Neuronal stem cell (in vitro differentiated cells): ENCODE measurements around the gene PRDM2.

Experiments
- DNase-seq: peaks from one replicate; pipeline ENCODE4 v3.0.0-alpha.2; 2013; ENCODE audit warnings: low spot score
- H2AFZ ChIP-seq: one replicate; pipeline ENCODE4 v1.6.1; 2013; ENCODE audit warnings: mild to moderate bottlenecking, low read length, inconsistent platforms
- H2AK5ac ChIP-seq: 2 replicates; pipeline ENCODE4 v1.6.1; 2013; ENCODE audit warnings: low read depth, mild to moderate bottlenecking, inconsistent platforms, low read length, moderate library complexity, mixed read lengths
- H2BK120ac ChIP-seq: 2 replicates; pipeline ENCODE4 v1.6.1; 2013; ENCODE audit warnings: low read depth, mild to moderate bottlenecking, inconsistent platforms, low read length, moderate library complexity, mixed read lengths
- H2BK12ac ChIP-seq: one replicate; pipeline ENCODE4 v1.6.1; 2013; ENCODE audit warnings: low read length, inconsistent platforms
- H2BK15ac ChIP-seq: 2 replicates; pipeline ENCODE4 v1.6.1; 2013; ENCODE audit warnings: mild to moderate bottlenecking, low read length, inconsistent platforms, mixed read lengths
- H2BK5ac ChIP-seq: one replicate; pipeline ENCODE4 v1.6.1; 2013; ENCODE audit warnings: inconsistent platforms, mild to moderate bottlenecking, low read length, moderate library complexity
- H3K14ac ChIP-seq: one replicate; pipeline ENCODE4 v1.6.1; 2013; ENCODE audit warnings: low read length, inconsistent platforms
- H3K18ac ChIP-seq: 2 replicates; pipeline ENCODE4 v1.6.1; 2013; ENCODE audit warnings: low read length, inconsistent platforms
- H3K23ac ChIP-seq: 2 replicates; pipeline ENCODE4 v1.6.1; 2013; ENCODE audit warnings: low read depth, mild to moderate bottlenecking, mixed read lengths, low read length, inconsistent platforms; ENCODE audit not compliant: poor library complexity
- H3K27ac ChIP-seq: replicated peaks from 3 replicates; pipeline ENCODE4 v1.5.1; 2013; ENCODE audit warnings: low read length, inconsistent platforms
- H3K27me3 ChIP-seq, 3 experiments: 2 replicates each; pipeline ENCODE4 v1.6.1; 2013; ENCODE audit warnings: low read length in 3 of 3, mild to moderate bottlenecking in 2 of 3, inconsistent platforms in 1 of 3, low read depth in 1 of 3, mixed read lengths in 1 of 3, moderate library complexity in 1 of 3; ENCODE audit not compliant: control insufficient read depth in 3 of 3, insufficient read depth in 3 of 3
- H3K36me3 ChIP-seq, 2 donors: replicated peaks in 1 of 2; 2 replicates each; pipeline ENCODE4 v1.6.1; 2013; ENCODE audit warnings: low read length in 2 of 2; ENCODE audit not compliant: control insufficient read depth in 2 of 2, insufficient read depth in 2 of 2
- H3K4ac ChIP-seq: 2 replicates; pipeline ENCODE4 v1.6.1; 2013; ENCODE audit warnings: inconsistent platforms, mild to moderate bottlenecking, low read length, moderate library complexity
- H3K4me1 ChIP-seq, 2 donors: 1 replicate in 1 of 2; 2 replicates in 1 of 2; pipeline ENCODE4 v1.6.1; 2013; ENCODE audit warnings: low read length in 2 of 2, low read depth in 1 of 2; ENCODE audit not compliant: control insufficient read depth in 2 of 2, insufficient read depth in 1 of 2
- H3K4me2 ChIP-seq: one replicate; pipeline ENCODE4 v1.6.1; 2013; ENCODE audit warnings: mild to moderate bottlenecking, low read length, inconsistent platforms; ENCODE audit not compliant: insufficient read depth, poor library complexity, severe bottlenecking
- H3K4me3 ChIP-seq, 2 donors: 2 replicates each; pipeline ENCODE4 v1.5.1; 2013; ENCODE audit warnings: low read length in 2 of 2, mild to moderate bottlenecking in 2 of 2, inconsistent platforms in 1 of 2, moderate library complexity in 1 of 2
- H3K79me1 ChIP-seq: one replicate; pipeline ENCODE4 v1.6.1; 2013; ENCODE audit warnings: low read depth, mild to moderate bottlenecking, inconsistent platforms, low read length, moderate library complexity
- H3K9ac ChIP-seq: one replicate; pipeline ENCODE4 v1.6.1; 2013; ENCODE audit warnings: mild to moderate bottlenecking, low read depth, low read length, inconsistent platforms; ENCODE audit not compliant: poor library complexity
- H3K9me3 ChIP-seq, 2 donors: replicated peaks in 1 of 2; 2 replicates each; pipeline versions ENCODE3 to v1.6.1; 2013; ENCODE audit warnings: low read length in 2 of 2, mild to moderate bottlenecking in 2 of 2, inconsistent platforms in 1 of 2, low read depth in 1 of 2, mixed read lengths in 1 of 2, moderate library complexity in 1 of 2; ENCODE audit not compliant: control insufficient read depth in 2 of 2, insufficient read depth in 1 of 2
- H4K8ac ChIP-seq: one replicate; pipeline ENCODE4 v1.6.1; 2013; ENCODE audit warnings: low read depth, mild to moderate bottlenecking, inconsistent platforms, low read length, moderate library complexity
- H4K91ac ChIP-seq: one replicate; pipeline ENCODE4 v1.6.1; 2013; ENCODE audit warnings: low read length, low read depth, mild to moderate bottlenecking, inconsistent platforms; ENCODE audit not compliant: poor library complexity
- WGBS, 2 donors: extraction: QIAGEN DNeasy Blood & Tissue Kit; methylation state at CpG; one replicate each; pipeline ENCODE4 v1.1.7; 2013; ENCODE audit warnings: missing lambda C conversion rate in 2 of 2, mixed read lengths in 1 of 2; ENCODE audit not compliant: insufficient read length in 2 of 2, insufficient replicate concordance in 1 of 2; ENCODE audit errors: extremely low coverage in 2 of 2; 5-methylcytosine and 5-hydroxymethylcytosine counted together

The PRDM2 gene

GRCh38 chr1:13794231-13795187, 94.5 kb downstream of the PRDM2 start:
- Histone ChIP-seq H3K14ac (no peak overlapping the region), H3K79me1 (no peaks in the 10 kb centered on the region), H2AFZ (no peak overlapping the region), H3K36me3 (peaks cover 0 to 59% of the 10 kb centered on the region in 2 donors), H3K4ac (no peak overlapping the region), H3K9ac (no peak overlapping the region), H2BK12ac (no peak overlapping the region), H2BK15ac (no peak overlapping the region), H2BK5ac (no peak overlapping the region), H3K9me3 (no peaks in the 10 kb centered on the region), H4K91ac (no peak overlapping the region), H3K18ac (no peak overlapping the region), H3K4me2 (no peak overlapping the region), H3K4me1 (peaks cover 0 to 7% of the 10 kb centered on the region in 2 donors), H3K4me3 (no peak overlapping the region), H3K27ac (no peak overlapping the region), H2BK120ac (no peak overlapping the region), H4K8ac (no peak overlapping the region), H3K23ac (no peak overlapping the region), H2AK5ac (no peak overlapping the region), H3K27me3 (no peaks in the 10 kb centered on the region)
- DNase-seq = no peak
- no CpG with 5 or more reads among the region's 8 CpGs for WGBS, 2 donors

GRCh38 chr1:13797397-13797796, 97.4 kb downstream of the PRDM2 start:
- no peak overlapping the region for H3K27ac ChIP-seq
- no peak overlapping the region for H3K23ac ChIP-seq
- no peak overlapping the region for H3K9ac ChIP-seq
- no peak overlapping the region for H4K8ac ChIP-seq
- H3K4me1 ChIP-seq = peaks cover 0 to 9% of the 10 kb centered on the region in 2 donors
- no peak overlapping the region for H3K18ac ChIP-seq
- no peak overlapping the region for H2BK120ac ChIP-seq
- no peak overlapping the region for H2BK12ac ChIP-seq
- H3K79me1 ChIP-seq = no peaks in the 10 kb centered on the region
- no peak overlapping the region for H3K14ac ChIP-seq
- no peak overlapping the region for H2BK5ac ChIP-seq
- H3K4me3 ChIP-seq = no peak overlapping the region
- H2AFZ ChIP-seq = no peak overlapping the region
- H2BK15ac ChIP-seq = no peak overlapping the region
- DNase-seq = no peak
- no CpG with 5 or more reads among the region's 6 CpGs for WGBS, 2 donors
- H3K27me3 ChIP-seq = no peaks in the 10 kb centered on the region
- no peak overlapping the region for H2AK5ac ChIP-seq
- H3K4me2 ChIP-seq = no peak overlapping the region
- no peak overlapping the region for H3K4ac ChIP-seq
- H3K36me3 ChIP-seq = peaks cover 0 to 32% of the 10 kb centered on the region in 2 donors
- no peak overlapping the region for H4K91ac ChIP-seq
- no peaks in the 10 kb centered on the region for H3K9me3 ChIP-seq

DNA sequence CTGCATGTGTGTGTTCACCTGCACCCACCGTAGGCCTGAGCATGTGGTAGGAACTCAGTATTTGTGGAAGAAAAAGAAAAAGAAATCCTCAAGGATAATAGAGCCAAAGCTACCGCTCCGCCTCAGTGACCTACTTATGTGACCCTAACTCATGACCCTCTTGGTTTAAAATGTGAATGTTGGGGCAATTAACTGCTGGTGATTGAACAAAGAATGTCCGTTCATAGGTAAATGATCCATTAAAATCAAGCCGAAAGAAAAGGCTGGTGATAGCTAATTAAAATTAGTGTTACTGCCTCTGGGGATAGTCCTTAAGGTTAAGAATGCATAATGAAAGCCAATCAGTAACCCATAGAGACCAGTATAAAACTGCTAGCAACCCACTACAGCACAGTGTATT, 98.1 kb downstream of the PRDM2 start:
- H3K23ac ChIP-seq = no peak overlapping the region
- H2AFZ ChIP-seq = no peak overlapping the region
- no peak overlapping the region for H2BK15ac ChIP-seq

GRCh38 chr1:13799502-13800283, 99.7 kb downstream of the PRDM2 start:
- H3K27ac ChIP-seq = no peak overlapping the region
- no peak overlapping the region for H3K23ac ChIP-seq
- H3K4me1 ChIP-seq = peaks cover 0 to 9% of the 10 kb centered on the region in 2 donors
- H3K18ac ChIP-seq = no peak overlapping the region
- H3K79me1 ChIP-seq = no peaks in the 10 kb centered on the region
- H4K8ac ChIP-seq = no peak overlapping the region
- H2BK12ac ChIP-seq = no peak overlapping the region
- H3K4ac ChIP-seq = no peak overlapping the region
- H2AFZ ChIP-seq = no peak overlapping the region
- H3K27me3 ChIP-seq = no peaks in the 10 kb centered on the region
- no peak overlapping the region for H3K14ac ChIP-seq
- H3K36me3 ChIP-seq = peaks cover 0 to 12% of the 10 kb centered on the region in 2 donors
- H3K9me3 ChIP-seq = no peaks in the 10 kb centered on the region
- H4K91ac ChIP-seq = no peak overlapping the region
- no CpG with 5 or more reads among the region's 10 CpGs for WGBS, 2 donors
- no peak overlapping the region for H3K4me2 ChIP-seq
- H2BK15ac ChIP-seq = no peak overlapping the region
- no peak overlapping the region for H3K9ac ChIP-seq
- DNase-seq = no peak
- no peak overlapping the region for H2BK5ac ChIP-seq
- no peak overlapping the region for H3K4me3 ChIP-seq
- no peak overlapping the region for H2BK120ac ChIP-seq
- H2AK5ac ChIP-seq = no peak overlapping the region

More for the DNA sequence above, 98.1 kb downstream of the PRDM2 start:
- H2BK12ac ChIP-seq = no peak overlapping the region
- no peak overlapping the region for H2BK5ac ChIP-seq
- no peak overlapping the region for H2BK120ac ChIP-seq
- no CpG with 5 or more reads among the region's 5 CpGs for WGBS, 2 donors
- H3K27me3 ChIP-seq = no peaks in the 10 kb centered on the region
- no peak overlapping the region for H3K9ac ChIP-seq
- no peak overlapping the region for H3K4me2 ChIP-seq
- no peak overlapping the region for H3K14ac ChIP-seq
- H3K36me3 ChIP-seq = peaks cover 0 to 27% of the 10 kb centered on the region in 2 donors
- no peak overlapping the region for H4K8ac ChIP-seq
- H3K79me1 ChIP-seq = no peaks in the 10 kb centered on the region
- DNase-seq = no peak
- no peak overlapping the region for H3K4me3 ChIP-seq
- no peak overlapping the region for H3K4ac ChIP-seq
- peaks cover 0 to 9% of the 10 kb centered on the region in 2 donors for H3K4me1 ChIP-seq
- no peaks in the 10 kb centered on the region for H3K9me3 ChIP-seq
- no peak overlapping the region for H3K27ac ChIP-seq
- no peak overlapping the region for H4K91ac ChIP-seq
- no peak overlapping the region for H3K18ac ChIP-seq
- H2AK5ac ChIP-seq = no peak overlapping the region
